ENCODE measurements around the gene ELK3.
A peak's percentile ranks its signal among the peaks of the same experiment; 100 is the strongest.

Gene ELK3

GRCh38 chr12:96237035-96237434, 42.9 kb downstream of the ELK3 start:
- ATAC-seq = no peak

GRCh38 chr12:96237465-96238077, 43.4 kb downstream of the ELK3 start:
- ATAC-seq = peak; percentile 37 to 43

GRCh38 chr12:96238336-96239047, 44.3 kb downstream of the ELK3 start:
- no peak for ATAC-seq

- no peak for ATAC-seq
Measured at GRCh38 chr12:96239711-96240635, 45.8 kb downstream of the ELK3 start.

GRCh38 chr12:96240656-96241055, 46.5 kb downstream of the ELK3 start:
- no peak for ATAC-seq

GRCh38 chr12:96241431-96241830, 47.3 kb downstream of the ELK3 start:
- no peak for ATAC-seq

GRCh38 chr12:96241846-96242256, 47.7 kb downstream of the ELK3 start:
- ATAC-seq = peak; percentile 80 to 83

GRCh38 chr12:96242597-96242996, 48.4 kb downstream of the ELK3 start:
- no peak for ATAC-seq

- no peak for ATAC-seq
Measured at GRCh38 chr12:96244826-96245225, 50.7 kb downstream of the ELK3 start.

GRCh38 chr12:96246926-96247505, 52.8 kb downstream of the ELK3 start:
- ATAC-seq = no peak

GRCh38 chr12:96247563-96247962, 53.4 kb downstream of the ELK3 start:
- peak in 1 of 2 donors; percentile 27 for ATAC-seq

- no peak for ATAC-seq
Measured at GRCh38 chr12:96248136-96248931, 54.2 kb downstream of the ELK3 start.

GRCh38 chr12:96249196-96250118, 55.3 kb downstream of the ELK3 start:
- no peak for ATAC-seq

GRCh38 chr12:96250119-96250685, 56.0 kb downstream of the ELK3 start:
- no peak for ATAC-seq

GRCh38 chr12:96255077-96255476, 60.9 kb downstream of the ELK3 start:
- ATAC-seq = no peak

GRCh38 chr12:96256672-96257361, 62.6 kb downstream of the ELK3 start:
- ATAC-seq = no peak

- no peak for ATAC-seq
Measured at GRCh38 chr12:96257550-96258103, 63.5 kb downstream of the ELK3 start.

GRCh38 chr12:96258104-96258961, 64.2 kb downstream of the ELK3 start:
- no peak for ATAC-seq

- ATAC-seq = no peak
Measured at GRCh38 chr12:96260231-96260630, 66.1 kb downstream of the ELK3 start.
